Measurements from ENCODE around the gene ARID1A.
A peak's percentile ranks its signal among the peaks of the same experiment; 100 is the strongest.

ARID1A gene

GRCh38 chr1:26729633-26730032 lies 33.8 kb downstream of the ARID1A start:
- no peak for DNase-seq

- no peak for DNase-seq
These were observed 34.9 kb downstream of the ARID1A start for GRCh38 chr1:26730695-26731094.

GRCh38 chr1:26731233-26731902 lies 35.6 kb downstream of the ARID1A start:
- DNase-seq, result no peak

GRCh38 chr1:26733392-26733791 lies 37.6 kb downstream of the ARID1A start:
- DNase-seq, result no peak

- no peak for DNase-seq
These were observed 38.2 kb downstream of the ARID1A start for GRCh38 chr1:26733982-26734381.

GRCh38 chr1:26734501-26735058 lies 38.8 kb downstream of the ARID1A start:
- DNase-seq, result no peak

GRCh38 chr1:26739329-26739914 lies 43.6 kb downstream of the ARID1A start:
- DNase-seq, result peak in 1 of 2 experiments; percentile 12

GRCh38 chr1:26740023-26740634 lies 44.3 kb downstream of the ARID1A start:
- no peak for DNase-seq

- no peak for DNase-seq
These were observed 45.1 kb downstream of the ARID1A start for GRCh38 chr1:26740952-26741351.

GRCh38 chr1:26743426-26744059 lies 47.7 kb downstream of the ARID1A start:
- DNase-seq, result no peak

- peak; percentile 69 to 76 for DNase-seq
These were observed 48.5 kb downstream of the ARID1A start for GRCh38 chr1:26744075-26744959.

- DNase-seq, result no peak
These were observed 49.4 kb downstream of the ARID1A start for GRCh38 chr1:26745191-26745590.

GRCh38 chr1:26747048-26747447 lies 51.2 kb downstream of the ARID1A start:
- no peak for DNase-seq

- DNase-seq, result no peak
These were observed 52.5 kb downstream of the ARID1A start for GRCh38 chr1:26748351-26748750.

- DNase-seq, result no peak
These were observed 53.6 kb downstream of the ARID1A start for GRCh38 chr1:26749458-26749857.

GRCh38 chr1:26750428-26750827 lies 54.6 kb downstream of the ARID1A start:
- DNase-seq, result no peak

- DNase-seq, result no peak
These were observed 56.7 kb downstream of the ARID1A start for GRCh38 chr1:26752519-26752918.

GRCh38 chr1:26754086-26754874 lies 58.5 kb downstream of the ARID1A start:
- no peak for DNase-seq

GRCh38 chr1:26758358-26758757 lies 62.5 kb downstream of the ARID1A start:
- DNase-seq, result no peak

GRCh38 chr1:26759531-26759930 lies 63.7 kb downstream of the ARID1A start:
- DNase-seq, result no peak

- DNase-seq, result no peak
These were observed 65.4 kb downstream of the ARID1A start for GRCh38 chr1:26761217-26761616.

GRCh38 chr1:26767714-26768113 lies 71.9 kb downstream of the ARID1A start:
- no peak for DNase-seq

All from activated CD4-positive, alpha-beta T cell treated with anti-CD3 and anti-CD28 coated beads, Interleukin-2, amount 50 U/mL, for 4 hours (primary cell).